HCT116 (cell line): ENCODE data around the gene POC1A. TPM values are rescaled to one million over a fixed set of nuclear protein-coding genes. Genes with fewer than 3 reads are reported as not detected.

Source experiments
- ATAC-seq: fragments of 200-7000 bp; cut with Tn5 transposase; 2 replicates; pipeline ENCODE4 v1.9.1; 2020; ENCODE audit warnings: mild to moderate bottlenecking, moderate library complexity
- BruUV-seq: library from RNA; stranded (reverse); fragments of 400-500 nt; replicated peaks from 2 replicates; lab custom pipeline; 2021; lab: Mats Ljungman, UMichigan
- CTCF ChIA-PET: fragments of 300-600 bp; sonication (Branson Sonifier 250); formaldehyde crosslinking; loops from one replicate; lab custom pipeline; 2021; ENCODE audit warnings: antibody characterized with exemption; lab: Charles Lee
- POLR2A ChIA-PET: fragments of 300-600, 350-600 bp; sonication (Branson Sonifier 250); formaldehyde crosslinking; loops from one replicate; lab custom pipeline; 2021; ENCODE audit warnings: antibody characterized with exemption; lab: Charles Lee
- RAD21 ChIA-PET, 2 experiments: fragments of 300-600 bp; sonication (Branson Sonifier 250); formaldehyde crosslinking; loops; one replicate each; lab custom pipeline; 2023; ENCODE audit warnings: low total read pairs in 2 of 2; ENCODE audit not compliant: uncharacterized antibody in 2 of 2, unreplicated experiment in 2 of 2, low non-redundant PET in 1 of 2; lab: Charles Lee
- DNase-seq: peaks from one replicate; pipeline ENCODE4 v3.0.0-alpha.2; 2010; ENCODE audit warnings: low read depth, low spot score
- H2AFZ ChIP-seq: fragments of 200-600 bp; shearing (Covaris generic), sonication (generic); 2 replicates; pipeline ENCODE4 v1.6.1; 2017; ENCODE audit warnings: low read depth, mixed run types, mixed read lengths, antibody characterized with exemption, low read length; ENCODE audit not compliant: poor library complexity, severe bottlenecking
- H3K27ac ChIP-seq: 2 replicates; pipeline ENCODE4 v1.5.1; 2012; ENCODE audit warnings: low read depth, low read length
- H3K27me3 ChIP-seq: fragments of 200-600 bp; sonication (generic); 2 replicates; pipeline ENCODE4 v1.6.1; 2016; ENCODE audit warnings: mixed run types, low read length, mixed read lengths; ENCODE audit not compliant: insufficient read depth
- H3K36me3 ChIP-seq, 2 experiments: fragments of 200-500 bp in 1 of 2; fragments of 200-600 bp in 1 of 2; sonication (Bioruptor generic) in 1 of 2; sonication (generic) in 1 of 2; 2 replicates each; pipeline versions ENCODE4 v1.5.1 to v1.6.1; 2014 to 2016; ENCODE audit warnings: low read length in 2 of 2, inconsistent platforms in 1 of 2, mixed read lengths in 1 of 2, mixed run types in 1 of 2; ENCODE audit not compliant: insufficient read depth in 2 of 2, control insufficient read depth in 1 of 2
- H3K4me1 ChIP-seq, 2 experiments: fragments of 200-600 bp in 1 of 2; sonication (generic) in 1 of 2; 2 replicates each; pipeline versions ENCODE4 v1.5.1 to v1.6.1; 2012 to 2017; ENCODE audit warnings: low read length in 2 of 2, inconsistent platforms in 1 of 2, mild to moderate bottlenecking in 1 of 2, mixed read lengths in 1 of 2, mixed run types in 1 of 2, moderate library complexity in 1 of 2; ENCODE audit not compliant: insufficient read depth in 2 of 2, control insufficient read depth in 1 of 2
- H3K4me2 ChIP-seq: fragments of 200-600 bp; sonication (generic); 2 replicates; pipeline ENCODE4 v1.6.1; 2017; ENCODE audit warnings: mixed run types, low read length, mixed read lengths
- H3K4me3 ChIP-seq, 2 experiments: fragments of 200-600 bp in 1 of 2; sonication (generic) in 1 of 2; replicated peaks in 1 of 2; 2 replicates each; pipeline ENCODE4 v1.5.1; 2011 to 2016; ENCODE audit warnings: low read length in 2 of 2, control low read depth in 1 of 2, low read depth in 1 of 2, mild to moderate bottlenecking in 1 of 2, mixed read lengths in 1 of 2, mixed run types in 1 of 2
- H3K79me2 ChIP-seq: fragments of 200-600 bp; sonication (generic); 2 replicates; pipeline ENCODE4 v1.6.1; 2017; ENCODE audit warnings: mild to moderate bottlenecking, mixed run types, low read length, moderate library complexity, mixed read lengths; ENCODE audit not compliant: insufficient read depth
- H3K9ac ChIP-seq: fragments of 200-600 bp; sonication (generic); 2 replicates; pipeline ENCODE4 v1.6.1; 2016; ENCODE audit warnings: low read length, mixed read lengths
- H3K9me2 ChIP-seq: fragments of 200-600 bp; sonication (generic), shearing (Covaris generic); 2 replicates; pipeline ENCODE4 v1.6.1; 2017; ENCODE audit warnings: mixed run types, mild to moderate bottlenecking, moderate library complexity; ENCODE audit not compliant: insufficient read depth
- H3K9me3 ChIP-seq, 2 experiments: fragments of 200-500 bp in 1 of 2; fragments of 200-600 bp in 1 of 2; sonication (Bioruptor generic) in 1 of 2; sonication (generic) in 1 of 2; 2 replicates each; pipeline ENCODE4 v1.6.1; 2014 to 2017; ENCODE audit warnings: low read length in 2 of 2, mixed read lengths in 2 of 2, inconsistent platforms in 1 of 2, low read depth in 1 of 2, mild to moderate bottlenecking in 1 of 2, mixed run types in 1 of 2, moderate library complexity in 1 of 2; ENCODE audit not compliant: control insufficient read depth in 1 of 2, insufficient read depth in 1 of 2
- H4K20me1 ChIP-seq: fragments of 200-600 bp; sonication (generic), shearing (Covaris generic); 2 replicates; pipeline ENCODE4 v1.6.1; 2017; ENCODE audit warnings: mixed run types, mild to moderate bottlenecking, moderate library complexity; ENCODE audit not compliant: insufficient read depth
- CBX3 ChIP-seq: IDR thresholded peaks from 2 replicates; pipeline ENCODE4 v1.6.1; 2012; ENCODE audit warnings: low read depth
- EZH2 ChIP-seq: fragments of 200-600 bp; sonication (generic); IDR thresholded peaks from 2 replicates; pipeline ENCODE4 v1.6.1; 2017; ENCODE audit warnings: antibody characterized with exemption, mixed run types
- EZH2phosphoT487 ChIP-seq: fragments of 200-600 bp; IDR thresholded peaks from 2 replicates; pipeline ENCODE4 v1.6.1; 2018; ENCODE audit warnings: antibody characterized with exemption, borderline replicate concordance
- FOSL1 ChIP-seq: IDR thresholded peaks from 2 replicates; pipeline ENCODE4 v1.6.1; 2012; ENCODE audit warnings: low read depth
- JUND ChIP-seq: IDR thresholded peaks from 2 replicates; pipeline ENCODE4 v1.6.1; 2012
- POLR2AphosphoS5 ChIP-seq: IDR thresholded peaks from 2 replicates; pipeline ENCODE4 v1.6.1; 2011; ENCODE audit warnings: mild to moderate bottlenecking, low read depth, low read length, moderate library complexity
- YY1 ChIP-seq: IDR thresholded peaks from 2 replicates; pipeline ENCODE4 v1.6.1; 2011; ENCODE audit warnings: low read length, low read depth, moderate library complexity, mild to moderate bottlenecking; ENCODE audit not compliant: insufficient replicate concordance; ENCODE audit errors: extremely low read depth
- ZFX ChIP-seq: fragments of 450-650 bp; IDR thresholded peaks from 2 replicates; pipeline ENCODE4 v1.6.1; 2017
- ZNF274 ChIP-seq: fragments of 200-500 bp; sonication (Bioruptor generic); IDR thresholded peaks from 2 replicates; pipeline ENCODE4 v1.6.1; 2014; ENCODE audit warnings: mild to moderate bottlenecking, low read depth, low read length, inconsistent platforms
- intact Hi-C: fragments of 100-400 bp; cut with micrococcal nuclease; formaldehyde crosslinking; loops from 2 replicates; pipeline ENCODE4 v1.10.0; 2022
- total RNA-seq: library from RNA; stranded (reverse); gene quantifications from one replicate; pipeline ENCODE4 v1.2.1, GENCODE V29; 2021; ENCODE audit not compliant: unreplicated experiment
- TF ChIP-seq, protein P1 (sequence below): IDR thresholded peaks from 2 replicates; pipeline ENCODE4 v1.6.1; 2012; ENCODE audit warnings: low read depth
- TF ChIP-seq, protein P2 (sequence below), 3 experiments: fragments of 200-600 bp in 1 of 3; sonication (generic) in 1 of 3; IDR thresholded peaks in 2 of 3; conservative IDR thresholded peaks in 1 of 3; 2 replicates each; pipeline ENCODE4 v1.5.1; 2012 to 2017; ENCODE audit warnings: low read depth in 2 of 3, low read length in 2 of 3, antibody characterized with exemption in 1 of 3, borderline replicate concordance in 1 of 3, control low read depth in 1 of 3, mild to moderate bottlenecking in 1 of 3, mixed read lengths in 1 of 3, mixed run types in 1 of 3, moderate library complexity in 1 of 3; ENCODE audit not compliant: insufficient read depth in 1 of 3
- TF ChIP-seq, protein P3 (sequence below): IDR thresholded peaks from 2 replicates; pipeline ENCODE4 v1.6.1; 2012
- TF ChIP-seq, protein P4 (sequence below): IDR thresholded peaks from 2 replicates; pipeline ENCODE4 v1.6.1; 2012
- TF ChIP-seq, protein P5 (sequence below): IDR thresholded peaks from 2 replicates; pipeline ENCODE4 v1.6.1; 2011; ENCODE audit warnings: mild to moderate bottlenecking, low read length, moderate library complexity; ENCODE audit not compliant: insufficient replicate concordance; ENCODE audit errors: extremely low read depth

The POC1A gene
- total RNA-seq, 1 experiment from 2014 or later = 34.0 TPM

DNA sequence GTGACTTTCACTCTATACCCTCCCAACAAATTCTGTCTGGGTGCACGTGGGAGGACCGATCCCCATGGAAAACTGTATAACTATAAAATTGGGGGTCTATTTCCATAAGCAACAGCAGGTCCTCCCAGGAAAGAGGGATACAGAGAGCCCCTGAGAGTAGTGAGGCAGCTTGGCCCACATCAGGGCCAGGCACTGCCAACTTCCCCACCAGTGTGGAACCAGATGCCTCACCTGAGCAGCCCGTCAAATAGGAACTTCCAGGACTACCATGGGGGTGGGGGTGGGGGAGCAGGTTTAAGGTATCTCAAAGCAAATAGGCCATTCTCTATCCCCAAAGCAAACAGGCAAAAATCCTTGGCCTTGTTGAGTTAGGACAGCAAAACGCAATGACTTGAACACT is 64.5 kb downstream of the POC1A start:
- Histone ChIP-seq H4K20me1 (no peaks in the 10 kb centered on the region), H3K27ac (peak overlapping the region; percentile 69), H3K4me1 (peaks cover 23 to 53% of the 10 kb centered on the region in 2 experiments), H3K4me3 (no peak overlapping the region), H3K27me3 (no peaks in the 10 kb centered on the region), H3K4me2 (peak overlapping the region; percentile 73), H3K79me2 (no peaks in the 10 kb centered on the region), H3K9me3 (no peaks in the 10 kb centered on the region), H3K9ac (peak overlapping the region; percentile 58), H2AFZ (no peak overlapping the region), H3K9me2 (no peaks in the 10 kb centered on the region), H3K36me3 (0 out of 4 replicates have a peak, but pooled peaks cover 0 to 5% of the 10 kb centered on the region in 2 experiments)
- intact Hi-C loops = no loop called here
- RAD21 ChIA-PET = no interaction called here
- CTCF ChIA-PET = no interaction called here
- ATAC-seq (peak; percentile 46), DNase-seq (no peak)
- POLR2A ChIA-PET = no interaction called here
- no TSS peak for BruUV-seq
- TF ChIP-seq, protein P1, sequence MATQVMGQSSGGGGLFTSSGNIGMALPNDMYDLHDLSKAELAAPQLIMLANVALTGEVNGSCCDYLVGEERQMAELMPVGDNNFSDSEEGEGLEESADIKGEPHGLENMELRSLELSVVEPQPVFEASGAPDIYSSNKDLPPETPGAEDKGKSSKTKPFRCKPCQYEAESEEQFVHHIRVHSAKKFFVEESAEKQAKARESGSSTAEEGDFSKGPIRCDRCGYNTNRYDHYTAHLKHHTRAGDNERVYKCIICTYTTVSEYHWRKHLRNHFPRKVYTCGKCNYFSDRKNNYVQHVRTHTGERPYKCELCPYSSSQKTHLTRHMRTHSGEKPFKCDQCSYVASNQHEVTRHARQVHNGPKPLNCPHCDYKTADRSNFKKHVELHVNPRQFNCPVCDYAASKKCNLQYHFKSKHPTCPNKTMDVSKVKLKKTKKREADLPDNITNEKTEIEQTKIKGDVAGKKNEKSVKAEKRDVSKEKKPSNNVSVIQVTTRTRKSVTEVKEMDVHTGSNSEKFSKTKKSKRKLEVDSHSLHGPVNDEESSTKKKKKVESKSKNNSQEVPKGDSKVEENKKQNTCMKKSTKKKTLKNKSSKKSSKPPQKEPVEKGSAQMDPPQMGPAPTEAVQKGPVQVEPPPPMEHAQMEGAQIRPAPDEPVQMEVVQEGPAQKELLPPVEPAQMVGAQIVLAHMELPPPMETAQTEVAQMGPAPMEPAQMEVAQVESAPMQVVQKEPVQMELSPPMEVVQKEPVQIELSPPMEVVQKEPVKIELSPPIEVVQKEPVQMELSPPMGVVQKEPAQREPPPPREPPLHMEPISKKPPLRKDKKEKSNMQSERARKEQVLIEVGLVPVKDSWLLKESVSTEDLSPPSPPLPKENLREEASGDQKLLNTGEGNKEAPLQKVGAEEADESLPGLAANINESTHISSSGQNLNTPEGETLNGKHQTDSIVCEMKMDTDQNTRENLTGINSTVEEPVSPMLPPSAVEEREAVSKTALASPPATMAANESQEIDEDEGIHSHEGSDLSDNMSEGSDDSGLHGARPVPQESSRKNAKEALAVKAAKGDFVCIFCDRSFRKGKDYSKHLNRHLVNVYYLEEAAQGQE = no peak
- TF ChIP-seq FOSL1 (no peak), JUND (no peak), ZFX (no peak), EZH2 (no peak), ZNF274 (no peak), POLR2AphosphoS5 (no peak), YY1 (no peak), EZH2phosphoT487 (no peak), CBX3 (no peak)
- TF ChIP-seq, protein P2, sequence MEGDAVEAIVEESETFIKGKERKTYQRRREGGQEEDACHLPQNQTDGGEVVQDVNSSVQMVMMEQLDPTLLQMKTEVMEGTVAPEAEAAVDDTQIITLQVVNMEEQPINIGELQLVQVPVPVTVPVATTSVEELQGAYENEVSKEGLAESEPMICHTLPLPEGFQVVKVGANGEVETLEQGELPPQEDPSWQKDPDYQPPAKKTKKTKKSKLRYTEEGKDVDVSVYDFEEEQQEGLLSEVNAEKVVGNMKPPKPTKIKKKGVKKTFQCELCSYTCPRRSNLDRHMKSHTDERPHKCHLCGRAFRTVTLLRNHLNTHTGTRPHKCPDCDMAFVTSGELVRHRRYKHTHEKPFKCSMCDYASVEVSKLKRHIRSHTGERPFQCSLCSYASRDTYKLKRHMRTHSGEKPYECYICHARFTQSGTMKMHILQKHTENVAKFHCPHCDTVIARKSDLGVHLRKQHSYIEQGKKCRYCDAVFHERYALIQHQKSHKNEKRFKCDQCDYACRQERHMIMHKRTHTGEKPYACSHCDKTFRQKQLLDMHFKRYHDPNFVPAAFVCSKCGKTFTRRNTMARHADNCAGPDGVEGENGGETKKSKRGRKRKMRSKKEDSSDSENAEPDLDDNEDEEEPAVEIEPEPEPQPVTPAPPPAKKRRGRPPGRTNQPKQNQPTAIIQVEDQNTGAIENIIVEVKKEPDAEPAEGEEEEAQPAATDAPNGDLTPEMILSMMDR (IDR thresholded peaks at IDR 0.05 in 2 of 3, conservative IDR thresholded peaks at IDR 0.05 in 1 of 3; ENCODE audit: borderline replicate concordance in 1 of 3, insufficient read depth in 1 of 3, low read depth in 2 of 3, low read length in 2 of 3) = no peak
- TF ChIP-seq, protein P3, sequence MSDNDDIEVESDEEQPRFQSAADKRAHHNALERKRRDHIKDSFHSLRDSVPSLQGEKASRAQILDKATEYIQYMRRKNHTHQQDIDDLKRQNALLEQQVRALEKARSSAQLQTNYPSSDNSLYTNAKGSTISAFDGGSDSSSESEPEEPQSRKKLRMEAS = no peak
- TF ChIP-seq, protein P4, sequence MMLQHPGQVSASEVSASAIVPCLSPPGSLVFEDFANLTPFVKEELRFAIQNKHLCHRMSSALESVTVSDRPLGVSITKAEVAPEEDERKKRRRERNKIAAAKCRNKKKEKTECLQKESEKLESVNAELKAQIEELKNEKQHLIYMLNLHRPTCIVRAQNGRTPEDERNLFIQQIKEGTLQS = no peak
- TF ChIP-seq, protein P5, sequence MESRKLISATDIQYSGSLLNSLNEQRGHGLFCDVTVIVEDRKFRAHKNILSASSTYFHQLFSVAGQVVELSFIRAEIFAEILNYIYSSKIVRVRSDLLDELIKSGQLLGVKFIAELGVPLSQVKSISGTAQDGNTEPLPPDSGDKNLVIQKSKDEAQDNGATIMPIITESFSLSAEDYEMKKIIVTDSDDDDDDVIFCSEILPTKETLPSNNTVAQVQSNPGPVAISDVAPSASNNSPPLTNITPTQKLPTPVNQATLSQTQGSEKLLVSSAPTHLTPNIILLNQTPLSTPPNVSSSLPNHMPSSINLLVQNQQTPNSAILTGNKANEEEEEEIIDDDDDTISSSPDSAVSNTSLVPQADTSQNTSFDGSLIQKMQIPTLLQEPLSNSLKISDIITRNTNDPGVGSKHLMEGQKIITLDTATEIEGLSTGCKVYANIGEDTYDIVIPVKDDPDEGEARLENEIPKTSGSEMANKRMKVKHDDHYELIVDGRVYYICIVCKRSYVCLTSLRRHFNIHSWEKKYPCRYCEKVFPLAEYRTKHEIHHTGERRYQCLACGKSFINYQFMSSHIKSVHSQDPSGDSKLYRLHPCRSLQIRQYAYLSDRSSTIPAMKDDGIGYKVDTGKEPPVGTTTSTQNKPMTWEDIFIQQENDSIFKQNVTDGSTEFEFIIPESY = no peak
